GM21825 (cell line): Measurements from ENCODE around the gene MYO18B.

ENCODE experiments used
- ATAC-seq: cut with Tn5 transposase; IDR thresholded peaks from one replicate; pipeline ENCODE4 v1.9.1; 2021; ENCODE audit warnings: mild to moderate bottlenecking, moderate library complexity; ENCODE audit not compliant: unreplicated experiment

The MYO18B gene

DNA sequence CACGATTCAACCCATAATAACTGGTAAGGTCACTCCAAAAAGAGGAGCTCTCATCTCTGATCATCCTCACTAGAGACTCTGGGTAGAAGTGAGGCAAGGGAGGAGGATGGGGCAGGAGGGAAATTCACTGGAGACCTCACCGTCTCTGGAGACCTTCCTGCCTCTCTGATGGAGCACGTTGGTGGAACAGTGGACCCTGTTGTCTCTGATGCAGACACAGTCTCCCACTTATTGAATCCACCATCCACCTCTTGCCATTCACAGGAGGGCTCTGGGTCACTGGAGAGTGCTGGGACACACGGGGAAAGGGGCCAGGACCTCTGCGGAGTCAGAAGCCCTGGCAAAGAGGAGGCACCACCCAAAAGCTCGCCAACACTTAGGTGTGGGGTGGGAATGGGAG lies 289.7 kb downstream of the MYO18B start:
- ATAC-seq = no peak

DNA sequence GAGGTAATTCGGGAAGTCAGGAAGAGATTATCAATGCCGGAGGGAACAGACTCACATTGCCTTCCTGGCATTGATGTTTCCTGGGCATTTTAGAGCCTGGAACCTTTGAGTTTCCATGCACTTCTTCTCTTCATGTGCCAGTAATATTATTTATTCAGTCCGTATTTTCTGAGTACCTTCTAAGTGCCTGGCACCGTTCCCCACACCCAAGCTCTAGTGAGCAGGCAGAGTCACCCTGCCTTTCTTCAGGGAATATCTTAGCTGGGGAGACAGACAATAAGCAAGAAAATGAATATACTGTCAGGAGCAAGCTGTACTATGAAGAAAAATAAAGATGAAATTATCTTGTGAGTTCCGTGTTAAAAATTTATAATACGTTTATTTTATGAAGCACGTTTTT lies 291.1 kb downstream of the MYO18B start:
- ATAC-seq = no peak

DNA sequence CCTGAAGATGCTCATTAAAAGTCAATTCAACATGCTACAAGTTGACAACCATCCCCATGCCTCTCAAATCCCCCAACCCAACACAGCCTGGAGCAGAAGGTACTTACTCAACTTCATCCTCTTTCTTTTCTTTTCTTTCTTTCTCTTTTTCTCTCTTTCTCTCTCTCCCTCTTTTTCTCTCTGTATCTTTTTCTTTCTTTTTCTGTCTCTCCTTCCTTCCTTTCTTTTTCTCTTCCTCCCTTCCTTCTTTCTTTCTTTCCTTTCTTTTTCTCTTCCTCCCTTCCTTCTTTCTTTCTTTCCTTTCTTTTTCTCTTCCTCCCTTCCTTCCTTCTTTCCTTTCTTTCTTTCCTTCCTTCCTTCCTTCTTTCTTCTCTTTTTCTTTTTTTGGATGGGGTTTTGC lies 291.6 kb downstream of the MYO18B start:
- ATAC-seq = no peak

- no peak for ATAC-seq
Measured at GRCh38 chr22:26035523-26035922, 293.5 kb downstream of the MYO18B start.

GRCh38 chr22:26038365-26038764 lies 296.4 kb downstream of the MYO18B start:
- ATAC-seq = no peak

DNA sequence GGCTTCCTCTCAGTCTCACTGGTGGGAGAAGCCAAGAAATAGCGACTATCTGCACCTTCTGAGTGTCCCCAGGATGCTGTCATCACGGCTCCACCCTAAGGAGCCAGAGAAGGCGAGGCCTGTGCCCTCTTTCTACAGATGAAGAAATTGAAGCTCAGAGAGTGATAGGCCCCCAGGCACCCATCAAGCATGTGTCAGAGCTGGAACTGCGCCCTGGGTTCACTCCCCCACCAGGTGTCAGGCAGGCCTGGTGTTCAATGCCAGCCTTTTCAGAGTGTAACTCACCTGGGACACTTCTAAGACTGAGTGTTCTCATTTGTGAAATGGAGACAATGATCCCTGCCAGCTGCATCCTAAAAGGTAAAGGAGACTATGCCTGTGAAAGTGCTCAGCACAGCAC lies 299.9 kb downstream of the MYO18B start:
- no peak for ATAC-seq

- no peak for ATAC-seq
Measured at GRCh38 chr22:26043031-26043430, 301.0 kb downstream of the MYO18B start.

GRCh38 chr22:26045051-26045450 lies 303.1 kb downstream of the MYO18B start:
- ATAC-seq = no peak

- no peak for ATAC-seq
Measured at GRCh38 chr22:26045860-26046259, 303.9 kb downstream of the MYO18B start.

- no peak for ATAC-seq
Measured at GRCh38 chr22:26047516-26047915, 305.5 kb downstream of the MYO18B start.

DNA sequence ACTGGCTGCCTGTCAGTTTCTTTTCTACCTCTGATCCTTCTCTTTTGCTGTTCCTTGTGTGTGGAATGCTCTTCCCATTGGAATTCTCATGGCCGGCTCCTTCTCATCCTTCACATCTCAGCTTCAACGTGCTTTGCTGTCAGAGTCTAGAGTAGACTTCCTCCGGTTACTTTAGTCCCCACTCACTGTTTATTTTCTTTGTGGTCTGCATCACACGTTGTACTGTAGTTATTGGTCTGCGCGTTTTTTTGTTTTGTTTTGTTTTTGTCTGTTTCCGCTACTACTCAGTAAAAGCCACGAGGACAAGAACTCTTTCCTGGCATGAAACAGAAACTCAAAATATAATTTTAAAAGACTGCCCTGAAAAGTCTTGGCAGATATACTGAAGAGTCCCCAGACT lies 305.9 kb downstream of the MYO18B start:
- no peak for ATAC-seq

DNA sequence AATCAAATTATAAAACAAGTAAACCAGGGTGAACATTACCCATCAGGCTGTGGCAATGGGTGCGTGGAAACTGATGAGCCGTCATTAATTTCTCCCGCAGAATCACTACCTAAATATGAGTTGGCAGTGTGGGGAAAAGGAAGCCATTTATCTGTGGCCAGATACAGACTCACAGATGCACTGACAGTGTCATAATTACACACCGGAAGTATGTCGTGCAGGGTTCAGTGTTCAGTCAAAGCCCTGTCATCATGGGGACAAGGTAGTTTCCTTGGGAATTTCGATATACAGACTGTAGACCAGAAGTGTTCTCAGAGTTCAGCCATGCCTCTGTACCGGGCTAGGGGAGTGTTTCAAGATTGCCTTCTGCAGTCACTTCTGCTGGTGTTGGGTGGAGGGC lies 308.1 kb downstream of the MYO18B start:
- ATAC-seq = no peak

DNA sequence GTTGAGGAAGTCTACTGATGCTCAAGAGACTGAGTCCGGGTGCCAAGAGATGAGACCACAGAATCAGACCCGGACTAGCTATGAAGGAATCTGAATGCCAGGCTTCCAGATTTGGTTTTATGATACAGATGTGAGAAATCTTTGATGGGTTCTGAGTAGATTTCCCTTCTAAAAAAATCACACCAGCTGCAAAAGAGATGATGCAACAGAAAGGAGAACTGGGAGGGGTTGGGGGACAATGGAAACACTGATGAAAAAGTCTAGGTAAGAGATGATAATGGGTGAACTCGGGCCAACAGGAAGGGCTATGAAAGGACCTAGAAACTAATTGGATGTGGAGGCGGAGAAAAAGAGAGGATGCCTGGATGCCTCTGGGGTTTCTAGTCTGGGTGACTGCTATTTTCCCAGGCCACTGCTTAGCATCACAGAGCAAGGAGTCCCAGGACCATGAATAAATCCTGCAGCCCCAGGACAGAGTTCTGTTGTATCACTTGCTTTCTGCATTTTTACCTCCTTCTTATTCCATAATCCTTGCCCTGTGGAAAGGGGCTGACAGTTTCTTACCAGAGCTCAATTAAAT lies 311.8 kb downstream of the MYO18B start:
- no peak for ATAC-seq

DNA sequence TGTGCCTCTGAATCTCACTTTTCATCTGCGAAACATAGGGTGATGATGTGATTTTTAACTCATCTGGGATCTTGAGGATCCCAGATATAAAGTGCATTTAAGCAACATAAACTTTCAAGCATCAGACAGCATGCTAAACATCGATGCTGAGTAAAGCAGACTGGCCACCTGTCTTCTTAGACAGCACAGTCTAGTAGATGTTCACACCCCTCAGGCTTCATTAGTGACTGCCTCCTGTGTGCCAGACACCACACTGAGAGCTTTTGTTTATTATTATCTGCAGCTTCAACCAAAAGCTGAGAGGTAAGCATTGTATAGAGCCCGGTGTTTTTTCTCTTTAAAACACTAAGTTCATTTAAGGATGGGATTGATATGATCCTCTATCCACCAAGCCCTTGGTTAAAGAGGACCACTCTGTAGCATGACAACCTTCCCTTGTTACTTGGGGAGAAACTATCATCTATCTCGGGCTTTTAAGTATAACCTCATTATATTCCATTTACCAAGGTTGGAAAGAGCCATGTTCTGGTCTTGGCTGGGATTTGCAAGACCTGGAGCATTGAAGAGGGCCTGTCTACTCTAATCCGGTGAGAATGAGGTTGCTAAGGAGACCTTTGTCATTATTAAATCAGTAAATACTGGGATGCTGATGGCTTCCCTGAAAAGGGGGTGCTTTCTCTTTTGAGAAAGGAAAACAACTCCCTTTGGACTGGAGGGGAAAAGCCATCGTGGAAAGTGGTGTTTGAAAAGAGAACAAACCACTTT lies 313.0 kb downstream of the MYO18B start:
- no peak for ATAC-seq

DNA sequence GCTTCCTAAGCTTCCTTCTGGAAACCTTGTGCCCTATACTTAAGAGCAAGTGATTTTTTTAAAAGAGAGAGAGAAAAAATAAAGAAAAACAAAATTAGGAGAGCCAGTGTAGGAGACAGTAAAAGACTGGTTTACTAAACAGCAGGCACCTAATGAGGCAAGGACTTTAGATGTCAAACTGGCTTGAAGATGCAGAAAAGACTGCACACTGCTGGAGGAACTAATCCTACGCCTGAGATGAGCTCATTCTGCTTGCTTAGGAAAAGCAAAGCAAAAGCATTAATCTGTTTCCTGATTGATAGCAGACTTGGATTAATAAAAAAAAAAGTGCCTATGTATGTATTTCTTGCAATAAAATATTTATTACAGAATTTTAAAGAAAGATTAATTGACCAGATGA lies 313.7 kb downstream of the MYO18B start:
- ATAC-seq = no peak

GRCh38 chr22:26056455-26057200 lies 314.6 kb downstream of the MYO18B start:
- no peak for ATAC-seq

DNA sequence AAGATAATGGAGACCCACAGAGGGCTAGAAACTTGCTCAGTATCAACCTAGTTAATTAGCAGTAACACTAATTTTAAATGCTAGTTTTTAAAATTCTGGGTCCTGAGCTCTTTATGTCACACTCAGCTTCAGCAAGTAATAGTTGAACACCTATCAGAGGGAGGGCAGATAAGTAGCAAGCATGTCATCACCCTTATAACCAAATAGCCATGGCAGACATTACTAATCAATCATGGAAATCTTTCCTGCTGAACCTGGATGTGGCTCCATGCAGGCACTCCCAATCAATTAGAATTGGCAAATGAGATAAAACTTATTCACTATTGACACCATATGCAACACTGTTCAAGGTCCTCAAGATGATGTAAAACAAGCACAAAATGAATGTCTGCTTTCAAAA lies 315.7 kb downstream of the MYO18B start:
- no peak for ATAC-seq

DNA sequence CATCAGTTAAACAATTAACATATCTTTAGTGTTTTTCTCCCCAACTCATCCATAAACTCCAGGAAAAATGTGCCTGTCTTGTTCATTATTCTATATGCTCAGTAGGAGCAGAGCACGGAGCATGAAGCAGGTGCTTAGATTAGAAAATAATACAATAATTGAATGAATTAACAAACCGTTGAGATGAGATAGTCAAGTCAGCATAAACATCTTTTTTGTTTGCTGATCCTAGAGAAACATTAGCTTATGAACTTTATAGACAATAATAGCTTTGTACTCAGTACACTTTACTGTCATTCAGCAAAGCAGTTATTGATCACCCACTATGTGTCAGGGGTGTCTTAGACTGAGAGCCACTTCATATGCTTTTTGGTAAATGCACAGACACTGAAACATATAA lies 322.1 kb downstream of the MYO18B start:
- ATAC-seq = no peak

GRCh38 chr22:26065847-26066246 lies 323.9 kb downstream of the MYO18B start:
- no peak for ATAC-seq

DNA sequence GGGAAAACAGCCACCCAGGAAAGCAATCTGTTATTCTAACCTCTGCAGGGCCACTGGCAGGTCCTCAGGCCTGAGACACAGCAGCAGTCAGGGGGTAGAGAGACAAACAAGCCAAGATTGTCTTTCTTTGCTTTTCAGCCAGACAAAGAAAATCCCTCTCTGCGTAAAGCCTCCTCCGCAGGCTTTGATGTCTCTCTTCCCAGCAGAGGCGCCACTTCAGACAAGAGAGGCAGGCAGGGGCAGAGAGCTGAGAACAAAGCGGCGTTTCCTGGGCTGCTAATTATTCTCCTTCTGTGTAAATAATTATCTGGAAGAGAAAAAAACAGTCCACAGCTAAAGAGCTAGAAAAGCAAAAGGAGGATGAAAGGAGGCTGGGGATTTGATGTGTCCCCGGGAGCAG lies 324.5 kb downstream of the MYO18B start:
- ATAC-seq = no peak

DNA sequence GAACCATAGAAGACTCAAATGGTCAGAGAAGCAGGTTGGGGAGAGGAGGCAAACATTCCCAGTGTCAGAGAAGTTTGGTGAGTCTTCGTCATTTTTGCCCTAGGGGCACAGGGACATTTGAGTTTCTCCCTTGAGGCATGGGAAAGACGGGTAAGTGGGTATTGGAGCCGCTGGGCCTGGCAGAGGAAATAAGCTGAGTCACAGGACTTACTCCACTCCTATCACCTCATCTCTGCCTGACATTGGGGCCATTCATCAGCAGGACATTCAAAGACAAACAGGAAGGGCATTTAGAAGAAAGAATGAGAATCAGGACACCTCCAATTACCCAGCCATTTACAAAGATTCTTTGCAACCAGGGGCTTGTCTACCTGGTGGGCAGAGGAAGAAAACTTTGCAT lies 326.6 kb downstream of the MYO18B start:
- no peak for ATAC-seq

GRCh38 chr22:26072621-26073020 lies 330.6 kb downstream of the MYO18B start:
- no peak for ATAC-seq
